Ishikawa (cell line): ENCODE results near the gene TXNL1.

Experiments used
- CEBPB ChIP-seq: IDR thresholded peaks from 2 replicates; pipeline ENCODE4 v1.6.1; 2012
- CREB1 ChIP-seq: IDR thresholded peaks from 2 replicates; pipeline ENCODE4 v1.6.1; 2012; ENCODE audit warnings: low read depth
- EGR1 ChIP-seq: IDR thresholded peaks from 2 replicates; pipeline ENCODE4 v1.6.1; 2012
- EP300 ChIP-seq: IDR thresholded peaks from 2 replicates; pipeline ENCODE4 v1.6.1; 2012; ENCODE audit warnings: borderline replicate concordance
- FOXM1 ChIP-seq: IDR thresholded peaks from 2 replicates; pipeline ENCODE4 v1.6.1; 2012; ENCODE audit warnings: low read depth, borderline replicate concordance
- NFIC ChIP-seq: IDR thresholded peaks from 2 replicates; pipeline ENCODE4 v1.6.1; 2012
- RAD21 ChIP-seq: IDR thresholded peaks from 2 replicates; pipeline ENCODE4 v1.6.1; 2012; ENCODE audit warnings: low read depth
- TAF1 ChIP-seq: IDR thresholded peaks from 2 replicates; pipeline ENCODE4 v1.6.1; 2012; ENCODE audit warnings: low read depth, mild to moderate bottlenecking
- TCF12 ChIP-seq: IDR thresholded peaks from 2 replicates; pipeline ENCODE4 v1.6.1; 2012; ENCODE audit warnings: low read depth
- TEAD4 ChIP-seq: IDR thresholded peaks from 2 replicates; pipeline ENCODE4 v1.6.1; 2012
- YY1 ChIP-seq: IDR thresholded peaks from 2 replicates; pipeline ENCODE4 v1.6.1; 2012; ENCODE audit warnings: low read depth
- ZBTB7A ChIP-seq: IDR thresholded peaks from 2 replicates; pipeline ENCODE4 v1.6.1; 2012; ENCODE audit warnings: low read depth
- TF ChIP-seq, protein P1 (sequence below): IDR thresholded peaks from 2 replicates; pipeline ENCODE4 v1.6.1; 2012; ENCODE audit warnings: low read depth, mild to moderate bottlenecking
- TF ChIP-seq, protein P2 (sequence below): IDR thresholded peaks from 2 replicates; pipeline ENCODE4 v1.6.1; 2012
- TF ChIP-seq, protein P3 (sequence below): IDR thresholded peaks from 2 replicates; pipeline ENCODE4 v1.6.1; 2012

The TXNL1 gene

GRCh38 chr18:56598422-56598821 is 40.0 kb downstream of the TXNL1 start:
- TF ChIP-seq, protein P1, sequence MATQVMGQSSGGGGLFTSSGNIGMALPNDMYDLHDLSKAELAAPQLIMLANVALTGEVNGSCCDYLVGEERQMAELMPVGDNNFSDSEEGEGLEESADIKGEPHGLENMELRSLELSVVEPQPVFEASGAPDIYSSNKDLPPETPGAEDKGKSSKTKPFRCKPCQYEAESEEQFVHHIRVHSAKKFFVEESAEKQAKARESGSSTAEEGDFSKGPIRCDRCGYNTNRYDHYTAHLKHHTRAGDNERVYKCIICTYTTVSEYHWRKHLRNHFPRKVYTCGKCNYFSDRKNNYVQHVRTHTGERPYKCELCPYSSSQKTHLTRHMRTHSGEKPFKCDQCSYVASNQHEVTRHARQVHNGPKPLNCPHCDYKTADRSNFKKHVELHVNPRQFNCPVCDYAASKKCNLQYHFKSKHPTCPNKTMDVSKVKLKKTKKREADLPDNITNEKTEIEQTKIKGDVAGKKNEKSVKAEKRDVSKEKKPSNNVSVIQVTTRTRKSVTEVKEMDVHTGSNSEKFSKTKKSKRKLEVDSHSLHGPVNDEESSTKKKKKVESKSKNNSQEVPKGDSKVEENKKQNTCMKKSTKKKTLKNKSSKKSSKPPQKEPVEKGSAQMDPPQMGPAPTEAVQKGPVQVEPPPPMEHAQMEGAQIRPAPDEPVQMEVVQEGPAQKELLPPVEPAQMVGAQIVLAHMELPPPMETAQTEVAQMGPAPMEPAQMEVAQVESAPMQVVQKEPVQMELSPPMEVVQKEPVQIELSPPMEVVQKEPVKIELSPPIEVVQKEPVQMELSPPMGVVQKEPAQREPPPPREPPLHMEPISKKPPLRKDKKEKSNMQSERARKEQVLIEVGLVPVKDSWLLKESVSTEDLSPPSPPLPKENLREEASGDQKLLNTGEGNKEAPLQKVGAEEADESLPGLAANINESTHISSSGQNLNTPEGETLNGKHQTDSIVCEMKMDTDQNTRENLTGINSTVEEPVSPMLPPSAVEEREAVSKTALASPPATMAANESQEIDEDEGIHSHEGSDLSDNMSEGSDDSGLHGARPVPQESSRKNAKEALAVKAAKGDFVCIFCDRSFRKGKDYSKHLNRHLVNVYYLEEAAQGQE: no peak
- no peak for TF ChIP-seq EGR1
- no peak for TF ChIP-seq FOXM1
- no peak for TF ChIP-seq EP300
- TF ChIP-seq TAF1: no peak
- TF ChIP-seq TEAD4: no peak
- TF ChIP-seq, protein P2, sequence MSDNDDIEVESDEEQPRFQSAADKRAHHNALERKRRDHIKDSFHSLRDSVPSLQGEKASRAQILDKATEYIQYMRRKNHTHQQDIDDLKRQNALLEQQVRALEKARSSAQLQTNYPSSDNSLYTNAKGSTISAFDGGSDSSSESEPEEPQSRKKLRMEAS: no peak
- no peak for TF ChIP-seq ZBTB7A
- TF ChIP-seq CEBPB: no peak
- no peak for TF ChIP-seq CREB1
- TF ChIP-seq RAD21: no peak
- TF ChIP-seq NFIC: no peak
- no peak for TF ChIP-seq YY1
- TF ChIP-seq, protein P3, sequence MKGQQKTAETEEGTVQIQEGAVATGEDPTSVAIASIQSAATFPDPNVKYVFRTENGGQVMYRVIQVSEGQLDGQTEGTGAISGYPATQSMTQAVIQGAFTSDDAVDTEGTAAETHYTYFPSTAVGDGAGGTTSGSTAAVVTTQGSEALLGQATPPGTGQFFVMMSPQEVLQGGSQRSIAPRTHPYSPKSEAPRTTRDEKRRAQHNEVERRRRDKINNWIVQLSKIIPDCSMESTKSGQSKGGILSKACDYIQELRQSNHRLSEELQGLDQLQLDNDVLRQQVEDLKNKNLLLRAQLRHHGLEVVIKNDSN: no peak
- TF ChIP-seq TCF12: no peak

- TF ChIP-seq, protein P1: no peak
- TF ChIP-seq CEBPB: no peak
Observed at GRCh38 chr18:56593906-56594305, 44.5 kb downstream of the TXNL1 start.

DNA sequence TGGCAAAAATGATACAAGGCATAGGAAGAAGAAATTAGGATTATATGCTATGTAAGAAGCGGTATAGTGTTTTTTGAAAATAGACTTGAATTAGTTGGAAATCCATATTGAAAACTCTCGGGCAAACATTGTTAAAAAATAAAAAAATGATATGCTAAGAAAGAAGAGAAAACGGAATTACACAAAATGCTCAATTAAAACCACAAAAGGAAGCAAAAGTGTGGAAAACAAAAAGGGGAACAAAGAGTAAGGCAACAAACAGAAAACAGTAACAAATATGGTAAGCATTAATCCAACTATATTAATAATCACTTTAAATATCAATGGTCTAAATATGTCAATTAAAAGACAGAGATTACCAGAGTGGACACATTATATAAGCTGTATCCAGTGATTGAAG is 58.4 kb downstream of the TXNL1 start:
- no peak for TF ChIP-seq EP300
- TF ChIP-seq, protein P3: no peak
- TF ChIP-seq YY1: no peak
- TF ChIP-seq, protein P2: no peak
- no peak for TF ChIP-seq ZBTB7A
- no peak for TF ChIP-seq TCF12
- no peak for TF ChIP-seq TAF1
- TF ChIP-seq, protein P1: no peak
- TF ChIP-seq CREB1: no peak
- TF ChIP-seq NFIC: no peak
- no peak for TF ChIP-seq RAD21
- TF ChIP-seq EGR1: no peak
- no peak for TF ChIP-seq TEAD4

GRCh38 chr18:56579451-56579850 is 58.9 kb downstream of the TXNL1 start:
- TF ChIP-seq RAD21 (no peak), CEBPB (no peak), TCF12 (no peak), CREB1 (no peak), EP300 (no peak), ZBTB7A (no peak), TAF1 (no peak)
- TF ChIP-seq, protein P2: no peak

DNA sequence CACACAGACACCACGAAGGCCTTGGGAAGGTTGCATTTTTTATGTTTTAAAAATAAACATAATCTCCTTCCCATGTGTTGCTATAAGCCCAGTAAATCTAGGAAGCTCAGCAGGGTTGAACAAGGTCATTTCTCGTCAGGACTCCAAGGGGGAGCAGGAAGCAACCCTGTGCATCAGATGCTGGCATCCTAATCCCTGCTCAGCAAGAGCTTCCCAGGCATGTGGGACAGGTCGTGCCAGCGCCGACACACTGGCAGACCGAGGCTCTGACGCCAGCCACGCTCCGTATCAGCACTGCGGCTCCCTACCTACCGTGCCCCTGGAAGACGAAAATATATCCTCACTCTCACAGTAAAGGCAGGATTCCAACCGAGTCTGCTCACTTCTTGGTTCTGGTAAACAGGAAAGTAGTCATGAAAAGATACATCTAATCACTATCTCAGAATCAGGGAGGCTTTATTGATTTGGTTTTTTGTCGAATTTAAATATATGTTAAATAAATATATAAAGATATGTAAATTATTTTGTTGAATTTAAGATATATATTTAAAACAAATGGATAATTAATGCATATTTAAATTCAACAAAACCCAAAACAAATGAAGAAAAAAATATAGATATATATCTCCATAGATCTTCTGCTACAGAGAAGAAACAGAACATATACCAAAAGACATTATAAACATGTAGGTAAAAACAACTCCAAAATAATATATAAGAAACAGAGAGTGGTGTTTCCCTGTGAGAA is 61.4 kb downstream of the TXNL1 start:
- no peak for TF ChIP-seq EGR1
- TF ChIP-seq CEBPB: no peak
